Measurements from ENCODE around the gene LCK. TPM values are rescaled to one million over a fixed set of nuclear protein-coding genes. Genes with fewer than 3 reads are reported as not detected.

The LCK gene
- total and polyA plus RNA-seq, 9 of the 15 experiments (the other 6 are each of a cell fraction or from before 2014, with no cell fraction given), result 0.04 to 0.47 (median 0.13) TPM; not detected in 6

- TF ChIP-seq, protein P1, sequence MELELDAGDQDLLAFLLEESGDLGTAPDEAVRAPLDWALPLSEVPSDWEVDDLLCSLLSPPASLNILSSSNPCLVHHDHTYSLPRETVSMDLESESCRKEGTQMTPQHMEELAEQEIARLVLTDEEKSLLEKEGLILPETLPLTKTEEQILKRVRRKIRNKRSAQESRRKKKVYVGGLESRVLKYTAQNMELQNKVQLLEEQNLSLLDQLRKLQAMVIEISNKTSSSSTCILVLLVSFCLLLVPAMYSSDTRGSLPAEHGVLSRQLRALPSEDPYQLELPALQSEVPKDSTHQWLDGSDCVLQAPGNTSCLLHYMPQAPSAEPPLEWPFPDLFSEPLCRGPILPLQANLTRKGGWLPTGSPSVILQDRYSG (tag; conservative IDR thresholded peaks at IDR 0.05; ENCODE audit: low read depth), result no peak
- TF ChIP-seq, protein P2, sequence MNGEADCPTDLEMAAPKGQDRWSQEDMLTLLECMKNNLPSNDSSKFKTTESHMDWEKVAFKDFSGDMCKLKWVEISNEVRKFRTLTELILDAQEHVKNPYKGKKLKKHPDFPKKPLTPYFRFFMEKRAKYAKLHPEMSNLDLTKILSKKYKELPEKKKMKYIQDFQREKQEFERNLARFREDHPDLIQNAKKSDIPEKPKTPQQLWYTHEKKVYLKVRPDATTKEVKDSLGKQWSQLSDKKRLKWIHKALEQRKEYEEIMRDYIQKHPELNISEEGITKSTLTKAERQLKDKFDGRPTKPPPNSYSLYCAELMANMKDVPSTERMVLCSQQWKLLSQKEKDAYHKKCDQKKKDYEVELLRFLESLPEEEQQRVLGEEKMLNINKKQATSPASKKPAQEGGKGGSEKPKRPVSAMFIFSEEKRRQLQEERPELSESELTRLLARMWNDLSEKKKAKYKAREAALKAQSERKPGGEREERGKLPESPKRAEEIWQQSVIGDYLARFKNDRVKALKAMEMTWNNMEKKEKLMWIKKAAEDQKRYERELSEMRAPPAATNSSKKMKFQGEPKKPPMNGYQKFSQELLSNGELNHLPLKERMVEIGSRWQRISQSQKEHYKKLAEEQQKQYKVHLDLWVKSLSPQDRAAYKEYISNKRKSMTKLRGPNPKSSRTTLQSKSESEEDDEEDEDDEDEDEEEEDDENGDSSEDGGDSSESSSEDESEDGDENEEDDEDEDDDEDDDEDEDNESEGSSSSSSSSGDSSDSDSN (IDR thresholded peaks at IDR 0.05; ENCODE audit: borderline replicate concordance in 1 of 2, low read depth in 2 of 2, low read length in 2 of 2), result no peak
- TF ChIP-seq HMBOX1 (IDR thresholded peaks at IDR 0.05) (0 out of 2 replicates have a peak, but pooled peaks have one; percentile 15), POLR2A (conservative IDR thresholded peaks at IDR 0.05) (no peak), MTA2 (IDR thresholded peaks at IDR 0.05; ENCODE audit: low read depth) (peak; percentile 64), GTF2A2 (tag; IDR thresholded peaks at IDR 0.05) (no peak), SNIP1 (IDR thresholded peaks at IDR 0.05; ENCODE audit: low read depth) (no peak), ZNF644 (tag; IDR thresholded peaks at IDR 0.05; ENCODE audit: low read depth) (no peak), ZNF785 (CRISPR knock-in tag; IDR thresholded peaks at IDR 0.05) (no peak), ZNF197 (CRISPR knock-in tag; IDR thresholded peaks at IDR 0.05; ENCODE audit: low read depth) (no peak), ZNF146 (CRISPR knock-in tag; IDR thresholded peaks at IDR 0.05; ENCODE audit: unreplicated experiment) (no peak), FUS (optimal IDR thresholded peaks at IDR 0.05; ENCODE audit: low read depth, low read length) (no peak), ZNF224 (CRISPR knock-in tag; IDR thresholded peaks at IDR 0.05) (no peak)
- TF ChIP-seq, protein P3, sequence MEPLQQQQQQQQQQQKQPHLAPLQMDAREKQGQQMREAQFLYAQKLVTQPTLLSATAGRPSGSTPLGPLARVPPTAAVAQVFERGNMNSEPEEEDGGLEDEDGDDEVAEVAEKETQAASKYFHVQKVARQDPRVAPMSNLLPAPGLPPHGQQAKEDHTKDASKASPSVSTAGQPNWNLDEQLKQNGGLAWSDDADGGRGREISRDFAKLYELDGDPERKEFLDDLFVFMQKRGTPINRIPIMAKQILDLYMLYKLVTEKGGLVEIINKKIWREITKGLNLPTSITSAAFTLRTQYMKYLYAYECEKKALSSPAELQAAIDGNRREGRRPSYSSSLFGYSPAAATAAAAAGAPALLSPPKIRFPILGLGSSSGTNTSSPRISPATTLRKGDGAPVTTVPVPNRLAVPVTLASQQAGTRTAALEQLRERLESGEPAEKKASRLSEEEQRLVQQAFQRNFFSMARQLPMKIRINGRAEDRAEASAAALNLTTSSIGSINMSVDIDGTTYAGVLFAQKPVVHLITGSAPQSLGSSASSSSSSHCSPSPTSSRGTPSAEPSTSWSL (CRISPR knock-in tag; IDR thresholded peaks at IDR 0.05; ENCODE audit: borderline replicate concordance), result no peak
- TF ChIP-seq, protein P4, sequence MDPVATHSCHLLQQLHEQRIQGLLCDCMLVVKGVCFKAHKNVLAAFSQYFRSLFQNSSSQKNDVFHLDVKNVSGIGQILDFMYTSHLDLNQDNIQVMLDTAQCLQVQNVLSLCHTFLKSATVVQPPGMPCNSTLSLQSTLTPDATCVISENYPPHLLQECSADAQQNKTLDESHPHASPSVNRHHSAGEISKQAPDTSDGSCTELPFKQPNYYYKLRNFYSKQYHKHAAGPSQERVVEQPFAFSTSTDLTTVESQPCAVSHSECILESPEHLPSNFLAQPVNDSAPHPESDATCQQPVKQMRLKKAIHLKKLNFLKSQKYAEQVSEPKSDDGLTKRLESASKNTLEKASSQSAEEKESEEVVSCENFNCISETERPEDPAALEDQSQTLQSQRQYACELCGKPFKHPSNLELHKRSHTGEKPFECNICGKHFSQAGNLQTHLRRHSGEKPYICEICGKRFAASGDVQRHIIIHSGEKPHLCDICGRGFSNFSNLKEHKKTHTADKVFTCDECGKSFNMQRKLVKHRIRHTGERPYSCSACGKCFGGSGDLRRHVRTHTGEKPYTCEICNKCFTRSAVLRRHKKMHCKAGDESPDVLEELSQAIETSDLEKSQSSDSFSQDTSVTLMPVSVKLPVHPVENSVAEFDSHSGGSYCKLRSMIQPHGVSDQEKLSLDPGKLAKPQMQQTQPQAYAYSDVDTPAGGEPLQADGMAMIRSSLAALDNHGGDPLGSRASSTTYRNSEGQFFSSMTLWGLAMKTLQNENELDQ (CRISPR knock-in tag; IDR thresholded peaks at IDR 0.05; ENCODE audit: borderline replicate concordance), result no peak
- TF ChIP-seq, protein P5, sequence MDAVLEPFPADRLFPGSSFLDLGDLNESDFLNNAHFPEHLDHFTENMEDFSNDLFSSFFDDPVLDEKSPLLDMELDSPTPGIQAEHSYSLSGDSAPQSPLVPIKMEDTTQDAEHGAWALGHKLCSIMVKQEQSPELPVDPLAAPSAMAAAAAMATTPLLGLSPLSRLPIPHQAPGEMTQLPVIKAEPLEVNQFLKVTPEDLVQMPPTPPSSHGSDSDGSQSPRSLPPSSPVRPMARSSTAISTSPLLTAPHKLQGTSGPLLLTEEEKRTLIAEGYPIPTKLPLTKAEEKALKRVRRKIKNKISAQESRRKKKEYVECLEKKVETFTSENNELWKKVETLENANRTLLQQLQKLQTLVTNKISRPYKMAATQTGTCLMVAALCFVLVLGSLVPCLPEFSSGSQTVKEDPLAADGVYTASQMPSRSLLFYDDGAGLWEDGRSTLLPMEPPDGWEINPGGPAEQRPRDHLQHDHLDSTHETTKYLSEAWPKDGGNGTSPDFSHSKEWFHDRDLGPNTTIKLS (IDR thresholded peaks at IDR 0.05; ENCODE audit: borderline replicate concordance, low read depth), result no peak
These were observed 56.3 kb downstream of the LCK start (continued) for GRCh38 chr1:32307324-32307723.

Measured in K562 (cell line).